Stimulated activated naive CD8-positive, alpha-beta T cell treated with anti-CD3 and anti-CD28 coated beads, Interleukin-15, Interleukin-2, amounts not matched to agents 100 U/mL and 50 U/mL, for 24 hours (primary cell): ENCODE measurements around the gene RASGRF2.
A peak's percentile ranks its signal among the peaks of the same experiment; 100 is the strongest.

ENCODE experiments used
- ATAC-seq: fragments of 150-1000 bp; cut with Tn5 transposase; one replicate; pipeline ENCODE4 v1.10.0; 2021
- DNase-seq: peaks from one replicate; pipeline ENCODE4 v3.0.0; 2021

RASGRF2 gene

DNA sequence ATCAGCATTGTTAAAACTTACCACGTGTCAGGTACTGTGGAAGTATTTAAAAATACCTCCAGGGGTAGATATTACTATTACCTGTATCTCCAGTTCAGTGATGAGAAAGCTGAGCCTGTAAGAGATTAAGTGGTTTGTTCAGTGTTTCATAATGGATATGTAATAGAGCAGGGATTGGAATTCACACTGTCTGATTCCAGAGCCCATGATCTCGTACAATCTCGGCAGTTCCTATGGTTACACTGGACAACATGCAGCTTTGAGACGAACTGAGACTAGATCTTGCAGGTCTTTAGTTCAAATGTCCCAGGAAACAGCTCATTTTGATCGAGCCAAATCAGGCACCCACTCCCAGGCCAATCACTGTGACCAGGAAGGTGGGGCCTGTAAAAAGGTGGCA lies 8.8 kb upstream of the RASGRF2 start:
- no peak for DNase-seq
- no peak for ATAC-seq

DNA sequence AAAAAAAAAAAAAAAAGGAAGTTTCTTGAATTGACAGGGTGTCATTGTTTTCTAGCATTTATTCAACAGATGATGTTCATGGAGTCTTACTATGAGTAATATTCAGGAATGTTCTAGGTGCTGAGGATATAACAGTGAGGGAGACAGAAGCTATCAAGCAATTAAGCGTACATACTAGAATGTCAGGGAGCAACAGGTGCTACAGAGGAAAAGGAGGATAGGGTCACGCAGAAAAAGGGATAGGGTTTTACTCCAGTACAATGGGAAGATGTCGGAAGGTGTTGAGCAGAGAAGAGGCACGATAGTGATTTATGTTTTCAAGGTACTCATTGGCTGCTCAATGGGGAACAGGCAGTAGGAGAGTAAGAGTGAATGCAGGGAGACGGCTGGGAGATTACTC lies 6.6 kb upstream of the RASGRF2 start:
- ATAC-seq, result no peak
- DNase-seq, result no peak

- no peak for ATAC-seq
- no peak for DNase-seq
These were observed 5.0 kb upstream of the RASGRF2 start for GRCh38 chr5:80955082-80955590.

- ATAC-seq (no peak), DNase-seq (no peak)
These were observed 3.9 kb upstream of the RASGRF2 start for GRCh38 chr5:80956272-80956671.

GRCh38 chr5:80957031-80957761 lies 3.0 kb upstream of the RASGRF2 start:
- no peak for ATAC-seq
- no peak for DNase-seq

DNA sequence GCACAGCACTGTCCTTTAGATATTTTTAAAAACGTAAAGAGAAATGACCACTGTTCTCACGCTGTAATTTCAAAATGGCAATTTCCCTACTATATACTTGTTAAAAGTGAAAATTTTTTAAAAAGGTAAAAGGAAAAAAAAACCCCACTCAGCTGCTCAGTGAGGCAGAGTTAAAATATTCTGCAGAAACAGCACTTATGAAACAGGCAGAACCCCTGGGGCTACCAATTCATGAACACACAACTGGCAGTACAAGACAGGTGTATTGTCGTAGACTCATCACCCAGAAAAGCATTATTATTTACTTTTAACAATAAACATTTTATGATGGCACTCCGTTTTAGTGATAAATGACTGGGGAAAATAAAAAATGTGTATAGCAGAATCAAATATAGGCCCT lies 1.5 kb upstream of the RASGRF2 start:
- no peak for DNase-seq
- ATAC-seq, result no peak

- ATAC-seq, result no peak
- DNase-seq, result no peak
These were observed 1.0 kb upstream of the RASGRF2 start for GRCh38 chr5:80959138-80959537.

- ATAC-seq (peak; percentile 56), DNase-seq (peak; percentile 63)
These were observed 590 bp downstream of the RASGRF2 start for GRCh38 chr5:80960531-80961375.

GRCh38 chr5:80961376-80962281 lies 1.5 kb downstream of the RASGRF2 start:
- DNase-seq (peak; percentile 59), ATAC-seq (peak; percentile 80)

GRCh38 chr5:80962630-80963520 lies 2.7 kb downstream of the RASGRF2 start:
- ATAC-seq, result no peak
- no peak for DNase-seq

DNA sequence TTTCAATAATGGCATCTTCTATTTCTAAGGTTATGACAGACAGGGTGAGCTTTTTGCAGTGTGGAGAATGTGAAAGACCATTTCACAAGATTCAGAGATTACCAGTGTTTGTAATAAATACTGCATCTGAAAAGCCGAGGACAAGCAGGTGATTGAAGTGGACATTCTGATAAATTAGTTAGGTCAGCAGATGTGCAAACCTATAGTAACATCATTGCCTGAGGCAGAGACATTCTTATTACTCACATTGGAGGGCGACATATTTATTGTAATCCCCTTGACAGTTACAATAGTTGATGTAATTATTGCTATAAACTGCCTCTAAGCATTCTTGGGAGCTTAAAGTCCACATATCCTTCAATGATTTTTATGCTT lies 3.3 kb downstream of the RASGRF2 start:
- DNase-seq (no peak), ATAC-seq (no peak)

GRCh38 chr5:80963966-80964481 lies 3.9 kb downstream of the RASGRF2 start:
- DNase-seq (no peak), ATAC-seq (no peak)

DNA sequence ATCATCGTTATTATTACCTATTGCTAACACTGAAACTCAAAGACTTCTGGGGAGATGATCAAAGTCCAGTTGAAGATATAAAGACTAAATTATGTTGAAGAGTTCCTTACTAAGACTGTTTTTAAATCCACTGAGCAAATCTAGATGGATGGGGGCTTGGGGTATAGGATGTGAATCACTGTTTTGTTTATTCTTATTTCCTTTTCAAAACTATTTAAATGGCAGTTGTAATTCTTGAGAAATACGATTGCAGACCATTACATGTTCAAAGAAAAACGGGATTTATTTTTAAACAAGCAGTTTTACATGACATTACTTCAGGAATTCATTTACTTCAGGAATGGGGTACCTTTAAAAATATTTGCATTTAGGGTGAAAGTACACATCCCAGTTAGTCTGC lies 4.3 kb downstream of the RASGRF2 start:
- ATAC-seq, result no peak
- DNase-seq, result no peak

DNA sequence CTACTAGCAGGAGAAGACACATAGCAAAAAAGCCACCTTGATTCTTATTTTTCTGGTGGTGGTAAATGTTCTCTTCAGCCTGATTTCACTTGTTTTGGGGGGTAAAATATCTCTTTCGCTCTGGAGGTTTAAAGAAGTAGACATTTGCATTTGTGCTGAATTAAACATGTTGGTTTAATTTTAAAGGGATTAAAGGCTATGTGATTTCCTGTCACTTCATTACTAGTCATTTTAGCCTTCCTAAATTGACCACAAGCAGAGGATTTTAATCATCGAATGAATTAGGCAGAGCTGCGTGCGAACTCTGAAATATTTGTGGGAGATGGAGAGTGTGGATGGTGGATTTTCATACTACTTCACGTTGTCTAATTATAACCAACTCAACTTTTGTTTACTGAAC lies 4.8 kb downstream of the RASGRF2 start:
- DNase-seq (no peak), ATAC-seq (no peak)

- DNase-seq (no peak), ATAC-seq (peak; percentile 60)
These were observed 7.5 kb downstream of the RASGRF2 start for GRCh38 chr5:80967500-80968181.

GRCh38 chr5:80973027-80973426 lies 12.9 kb downstream of the RASGRF2 start:
- ATAC-seq (no peak), DNase-seq (no peak)

- no peak for DNase-seq
- no peak for ATAC-seq
These were observed 14.9 kb downstream of the RASGRF2 start for GRCh38 chr5:80975065-80975464.

DNA sequence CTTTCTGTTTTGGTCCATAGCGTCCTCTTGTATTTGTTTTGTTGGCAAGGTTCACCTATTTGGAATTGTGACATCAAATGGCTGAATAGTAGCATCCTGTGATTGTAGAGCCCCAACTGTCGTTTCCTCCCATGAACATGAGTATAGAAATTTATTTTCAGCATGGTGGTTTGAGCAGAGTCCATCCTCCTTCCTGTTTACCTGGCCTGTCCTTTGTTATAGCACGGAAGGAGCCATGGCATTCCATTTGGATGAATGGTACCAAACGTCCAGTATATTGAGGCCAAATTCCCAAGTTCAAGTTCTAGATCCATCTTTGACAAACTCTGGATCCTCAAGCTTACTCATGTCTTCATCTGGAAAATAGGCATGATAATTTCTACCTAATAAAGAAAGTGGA lies 16.8 kb downstream of the RASGRF2 start:
- DNase-seq (no peak), ATAC-seq (no peak)

DNA sequence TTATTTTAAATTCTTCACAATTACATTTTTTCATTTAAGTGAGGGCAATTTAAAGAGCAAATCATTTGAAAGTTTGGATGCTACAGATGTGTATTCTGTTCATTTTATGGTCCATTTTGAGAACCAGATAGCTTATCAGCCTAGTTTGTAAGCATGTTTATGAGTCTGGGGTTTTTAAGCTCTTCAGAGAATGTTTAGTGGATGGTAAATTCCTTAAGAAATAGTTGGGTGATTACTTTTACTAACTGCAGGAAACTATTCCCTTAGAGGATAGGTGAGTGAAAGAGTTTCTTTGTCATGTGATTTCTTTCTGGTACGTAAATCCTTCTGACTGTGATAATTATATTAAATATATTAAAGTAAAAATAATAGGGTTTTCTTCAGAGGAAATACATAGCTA lies 17.6 kb downstream of the RASGRF2 start:
- no peak for DNase-seq
- no peak for ATAC-seq

DNA sequence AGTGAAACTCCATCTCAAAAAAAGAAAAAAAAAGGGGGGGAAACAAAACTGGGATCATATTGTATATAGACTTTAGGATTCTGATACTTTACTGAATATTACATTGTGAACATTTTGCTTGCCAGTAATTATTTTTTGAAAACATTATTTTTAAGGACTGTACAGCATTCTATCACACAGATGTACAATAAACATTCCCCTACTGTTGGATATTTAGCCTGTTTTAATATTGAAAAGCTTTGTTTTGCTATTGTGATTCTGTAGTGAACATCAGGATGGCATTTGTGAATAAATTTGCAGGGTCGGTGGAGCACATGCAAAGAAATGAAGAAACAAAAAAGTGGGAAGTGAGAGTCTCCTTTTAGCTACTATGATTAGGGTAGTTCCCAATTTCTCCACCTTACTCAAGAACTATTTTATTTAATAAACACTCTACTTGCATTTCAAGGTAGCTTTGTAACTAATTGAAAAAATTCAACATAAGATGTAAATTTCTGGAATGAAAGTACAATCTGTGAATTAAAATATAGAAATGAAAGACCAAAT lies 18.7 kb downstream of the RASGRF2 start:
- no peak for ATAC-seq
- no peak for DNase-seq
